AG04450 (cell line): ENCODE results near the gene RTN4RL1. TPM values are rescaled to one million over a fixed set of nuclear protein-coding genes. Genes with fewer than 3 reads are reported as not detected.
A peak's percentile ranks its signal among the peaks of the same experiment; 100 is the strongest.

Experiments
- CTCF ChIA-PET: fragments of 300-600, 350-600 bp; formaldehyde crosslinking; extraction: SDS; loops from one replicate; lab custom pipeline; 2022; ENCODE audit warnings: antibody characterized with exemption, inconsistent platforms; lab: Charles Lee
- POLR2A ChIA-PET: fragments of 350-600 bp; formaldehyde crosslinking; extraction: SDS; loops from one replicate; lab custom pipeline; 2021; ENCODE audit warnings: antibody characterized with exemption, inconsistent platforms; lab: Yijun Ruan, JAX
- DNase-seq: peaks from one replicate; pipeline ENCODE4 v3.0.0-alpha.2; 2011; ENCODE audit warnings: low read depth, low spot score
- H3K27ac ChIP-seq: one replicate; pipeline ENCODE4 v1.5.1; 2012; ENCODE audit warnings: low read depth, low read length, control low read depth
- H3K27me3 ChIP-seq: one replicate; pipeline ENCODE4 v1.6.0; 2012; ENCODE audit warnings: low read length; ENCODE audit not compliant: control insufficient read depth, insufficient read depth
- H3K4me3 ChIP-seq: 2 replicates; pipeline ENCODE4 v1.5.1; 2011; ENCODE audit warnings: mild to moderate bottlenecking, low read depth, low read length, control low read depth
- H3K9me3 ChIP-seq: 2 replicates; pipeline ENCODE4 v1.5.1; 2012; ENCODE audit warnings: low read length; ENCODE audit not compliant: control insufficient read depth, insufficient read depth
- CTCF ChIP-seq: IDR thresholded peaks from 2 replicates; pipeline ENCODE4 v1.5.1; 2011; ENCODE audit warnings: low read depth, low read length, control low read depth, inconsistent platforms
- polyA plus RNA-seq: library from polyadenylated mRNA; depleted of rRNA; stranded (reverse); fragments of >200 nt; gene quantifications from 2 replicates; pipeline ENCODE4 v1.2.3, GENCODE V29; 2011

RTN4RL1 gene
- polyA plus RNA-seq, 1 experiment, result 0.04 TPM

- no peak for TF ChIP-seq CTCF
- CTCF ChIA-PET, result interaction anchor here (1.0 kb wide), 1 partner anchor 111 kb away, joined by 3 read pairs; the partner anchor contains the start of gene RTN4RL1
- no peaks in the 10 kb centered on the region for H3K9me3 ChIP-seq
- no peak for DNase-seq
- no peak overlapping the region for H3K4me3 ChIP-seq
- peaks cover 63% of the 10 kb centered on the region for H3K27me3 ChIP-seq
- POLR2A ChIA-PET, result interaction anchor here (0.5 to 0.6 kb wide), 2 partner anchors 125 to 353 kb away, joined by 3 read pairs; no protein-coding TSS in a partner anchor
- no peak overlapping the region for H3K27ac ChIP-seq
These were observed 110.5 kb downstream of the RTN4RL1 start for GRCh38 chr17:1914661-1915083.

GRCh38 chr17:1913702-1914101, 111.4 kb downstream of the RTN4RL1 start:
- no peak for TF ChIP-seq CTCF
- ChIA-PET CTCF (interaction anchor here (1.0 kb wide), 1 partner anchor 112 kb away, joined by 3 read pairs; the partner anchor contains the start of gene RTN4RL1), POLR2A (interaction anchor here (0.7 kb wide), 1 partner anchor 265 kb away, joined by 4 read pairs; no protein-coding TSS in a partner anchor)
- no peak overlapping the region for H3K4me3 ChIP-seq
- no peaks in the 10 kb centered on the region for H3K9me3 ChIP-seq
- peaks cover 65% of the 10 kb centered on the region for H3K27me3 ChIP-seq
- no peak overlapping the region for H3K27ac ChIP-seq
- no peak for DNase-seq

GRCh38 chr17:1912146-1912545, 113.0 kb downstream of the RTN4RL1 start:
- no peak for DNase-seq
- CTCF ChIA-PET, result interaction anchor here (0.9 kb wide), 1 partner anchor 116 kb away, joined by 3 read pairs; no protein-coding TSS in a partner anchor
- POLR2A ChIA-PET, result no interaction called here
- H3K4me3 ChIP-seq, result no peak overlapping the region
- H3K27ac ChIP-seq, result no peak overlapping the region
- H3K27me3 ChIP-seq, result peaks cover 74% of the 10 kb centered on the region
- TF ChIP-seq CTCF, result no peak
- no peaks in the 10 kb centered on the region for H3K9me3 ChIP-seq

- TF ChIP-seq CTCF, result no peak
- Histone ChIP-seq H3K27ac (no peak overlapping the region), H3K4me3 (no peak overlapping the region), H3K27me3 (peaks cover 72% of the 10 kb centered on the region), H3K9me3 (no peaks in the 10 kb centered on the region)
- ChIA-PET CTCF (interaction anchor here (1.1 to 3.1 kb wide), 4 partner anchors 12 to 371 kb away, joined by 3 to 69 read pairs (median 6); partner anchors contain the start of gene RTN4RL1), POLR2A (no interaction called here)
- DNase-seq, result no peak
These were observed 115.1 kb downstream of the RTN4RL1 start for GRCh38 chr17:1909985-1910384.

- H3K9me3 ChIP-seq, result no peaks in the 10 kb centered on the region
- ChIA-PET CTCF (interaction anchor here (0.6 to 3.1 kb wide), 25 partner anchors 10 to 374 kb away, joined by 3 to 69 read pairs (median 4); partner anchors contain the start of genes DPH1, HIC1 and RTN4RL1), POLR2A (interaction anchor here (1.1 kb wide), 1 partner anchor 117 kb away, joined by 9 read pairs; the partner anchor contains the start of gene RTN4RL1)
- H3K4me3 ChIP-seq, result peak overlapping the region; percentile 32
- peak; percentile 85 for TF ChIP-seq CTCF
- H3K27ac ChIP-seq, result no peak overlapping the region
- peak; percentile 48 for DNase-seq
- H3K27me3 ChIP-seq, result peaks cover 64% of the 10 kb centered on the region
These were observed 116.3 kb downstream of the RTN4RL1 start for GRCh38 chr17:1908699-1909309.
